Neural cell (in vitro differentiated cells): ENCODE data around the gene PRKCA. TPM values are rescaled to one million over a fixed set of nuclear protein-coding genes. Genes with fewer than 3 reads are reported as not detected.

Source experiments
- H2AFZ ChIP-seq: fragments of 200-600, 300-800 bp; sonication (generic), shearing (Covaris generic); 2 replicates; pipeline ENCODE4 v1.6.0; 2014; ENCODE audit warnings: low read depth, mild to moderate bottlenecking, antibody characterized with exemption, low read length, moderate library complexity
- H3F3A ChIP-seq: fragments of 200-600 bp; shearing (Covaris generic); 2 replicates; pipeline ENCODE4 v1.6.1; 2016; ENCODE audit warnings: mild to moderate bottlenecking, moderate library complexity, mixed read lengths, antibody characterized with exemption, low read length; ENCODE audit not compliant: insufficient read depth, poor library complexity, severe bottlenecking
- H3K27ac ChIP-seq: fragments of 200-600, 300-800 bp; sonication (generic), shearing (Covaris generic); 2 replicates; pipeline ENCODE4 v1.5.1; 2014; ENCODE audit warnings: mild to moderate bottlenecking, low read length, moderate library complexity
- H3K27me3 ChIP-seq: fragments of 300-800, 200-600 bp; sonication (generic), shearing (Covaris generic); 2 replicates; pipeline ENCODE4 v1.6.0; 2014; ENCODE audit warnings: mild to moderate bottlenecking, low read depth, low read length, moderate library complexity; ENCODE audit not compliant: insufficient read depth
- H3K36me3 ChIP-seq: fragments of 300-800, 200-600 bp; sonication (generic), shearing (Covaris generic); 2 replicates; pipeline ENCODE4 v1.5.1; 2014; ENCODE audit warnings: mild to moderate bottlenecking, antibody characterized with exemption, low read length, moderate library complexity; ENCODE audit not compliant: insufficient read depth
- H3K4me2 ChIP-seq: fragments of 300-800, 200-600 bp; sonication (generic), shearing (Covaris generic); 2 replicates; pipeline ENCODE4 v1.6.0; 2014; ENCODE audit warnings: mild to moderate bottlenecking, low read length
- H3K4me3 ChIP-seq: fragments of 300-800, 200-600 bp; sonication (generic), shearing (Covaris generic); 2 replicates; pipeline ENCODE4 v1.5.1; 2014; ENCODE audit warnings: mild to moderate bottlenecking, low read length, moderate library complexity
- H3K79me2 ChIP-seq: fragments of 200-600 bp; shearing (Covaris generic); replicated peaks from 2 replicates; pipeline ENCODE4 v1.6.0; 2014; ENCODE audit warnings: mild to moderate bottlenecking, low read length, moderate library complexity; ENCODE audit not compliant: insufficient read depth
- H3K9ac ChIP-seq: fragments of 300-800, 200-600 bp; sonication (generic), shearing (Covaris generic); 2 replicates; pipeline ENCODE4 v1.6.1; 2016; ENCODE audit warnings: mild to moderate bottlenecking, low read length, mixed read lengths
- H3K9me2 ChIP-seq: fragments of 200-600 bp; shearing (Covaris generic); 2 replicates; pipeline ENCODE4 v1.6.1; 2016; ENCODE audit warnings: mild to moderate bottlenecking, low read length, mixed read lengths; ENCODE audit not compliant: insufficient read depth
- H3K9me3 ChIP-seq: fragments of 200-600, 300-800 bp; sonication (generic), shearing (Covaris generic); 2 replicates; pipeline ENCODE4 v1.6.1; 2016; ENCODE audit warnings: mild to moderate bottlenecking, mixed run types, low read length, moderate library complexity, mixed read lengths
- H4K20me1 ChIP-seq: fragments of 200-600 bp; shearing (Covaris generic); 2 replicates; pipeline ENCODE4 v1.6.1; 2016; ENCODE audit warnings: mild to moderate bottlenecking, mixed run types; ENCODE audit not compliant: insufficient read depth
- CTCF ChIP-seq: fragments of 450-650 bp; IDR thresholded peaks from 2 replicates; pipeline ENCODE4 v1.5.1; 2014; ENCODE audit warnings: antibody characterized with exemption, mild to moderate bottlenecking, moderate library complexity; ENCODE audit not compliant: poor library complexity, severe bottlenecking
- EP300 ChIP-seq: fragments of 450-650 bp; conservative IDR thresholded peaks from 2 replicates; pipeline ENCODE4 v1.6.1; 2014; ENCODE audit warnings: antibody characterized with exemption, mild to moderate bottlenecking, moderate library complexity; ENCODE audit not compliant: poor library complexity, severe bottlenecking
- EZH2 ChIP-seq: fragments of 200-600, 300-800 bp; shearing (Covaris generic), sonication (generic); IDR thresholded peaks from 2 replicates; pipeline ENCODE4 v1.6.1; 2014; ENCODE audit warnings: antibody characterized with exemption, low read length, borderline replicate concordance, mild to moderate bottlenecking; ENCODE audit not compliant: insufficient read depth, poor library complexity, severe bottlenecking
- MXI1 ChIP-seq: fragments of 450-650 bp; conservative IDR thresholded peaks from 2 replicates; pipeline ENCODE4 v1.6.1; 2014; ENCODE audit warnings: antibody characterized with exemption, mild to moderate bottlenecking; ENCODE audit not compliant: poor library complexity, severe bottlenecking
- POLR2AphosphoS5 ChIP-seq: IDR thresholded peaks from 2 replicates; pipeline ENCODE4 v1.6.1; 2012
- RAD21 ChIP-seq: fragments of 450-650 bp; conservative IDR thresholded peaks from 2 replicates; pipeline ENCODE4 v1.6.1; 2014; ENCODE audit warnings: antibody characterized with exemption, mild to moderate bottlenecking, moderate library complexity
- REST ChIP-seq: IDR thresholded peaks from 2 replicates; pipeline ENCODE4 v1.6.1; 2012; ENCODE audit warnings: borderline replicate concordance
- SMC3 ChIP-seq: fragments of 450-650 bp; conservative IDR thresholded peaks from 2 replicates; pipeline ENCODE4 v1.6.1; 2014; ENCODE audit warnings: antibody characterized with exemption, mild to moderate bottlenecking, moderate library complexity; ENCODE audit not compliant: poor library complexity
- TAF1 ChIP-seq: IDR thresholded peaks from 2 replicates; pipeline ENCODE4 v1.6.1; 2012; ENCODE audit warnings: low read depth
- polyA plus RNA-seq: library from polyadenylated mRNA; depleted of rRNA; stranded (reverse); fragments of >200 nt; gene quantifications from 2 replicates; pipeline ENCODE4 v1.2.3, GENCODE V29; 2014

PRKCA gene
- polyA plus RNA-seq, 1 donor from 2014 or later, result 5.9 TPM

- no peaks in the 10 kb centered on the region for H3K36me3 ChIP-seq
Observed at GRCh38 chr17:66498580-66498979, 196.2 kb downstream of the PRKCA start.

GRCh38 chr17:66506641-66507040, 204.2 kb downstream of the PRKCA start:
- H3K9ac ChIP-seq, result no peak overlapping the region
- TF ChIP-seq POLR2AphosphoS5 (no peak), SMC3 (no peak), EP300 (no peak), CTCF (no peak), MXI1 (no peak), TAF1 (no peak)
- no peak overlapping the region for H2AFZ ChIP-seq
- H3F3A ChIP-seq, result no peaks in the 10 kb centered on the region
- H3K4me2 ChIP-seq, result no peak overlapping the region
- H3K79me2 ChIP-seq, result no peaks in the 10 kb centered on the region
- no peaks in the 10 kb centered on the region for H4K20me1 ChIP-seq
- no peaks in the 10 kb centered on the region for H3K36me3 ChIP-seq
- no peaks in the 10 kb centered on the region for H3K27me3 ChIP-seq
- H3K9me3 ChIP-seq, result no peaks in the 10 kb centered on the region
- no peak overlapping the region for H3K4me3 ChIP-seq
- H3K9me2 ChIP-seq, result no peaks in the 10 kb centered on the region
- H3K27ac ChIP-seq, result no peak overlapping the region

More at GRCh38 chr17:66498580-66498979, 196.2 kb downstream of the PRKCA start:
- no peaks in the 10 kb centered on the region for H4K20me1 ChIP-seq
- H3K79me2 ChIP-seq, result no peaks in the 10 kb centered on the region
- TF ChIP-seq REST (no peak), MXI1 (no peak), CTCF (no peak), RAD21 (no peak), EP300 (no peak), EZH2 (no peak), TAF1 (no peak), SMC3 (no peak), POLR2AphosphoS5 (no peak)
- H3K27me3 ChIP-seq, result no peaks in the 10 kb centered on the region
- H3K9me3 ChIP-seq, result no peaks in the 10 kb centered on the region
- no peak overlapping the region for H3K4me3 ChIP-seq
- H2AFZ ChIP-seq, result no peak overlapping the region
- H3K9ac ChIP-seq, result no peak overlapping the region
- H3K27ac ChIP-seq, result no peak overlapping the region
- H3F3A ChIP-seq, result no peaks in the 10 kb centered on the region
- no peak overlapping the region for H3K4me2 ChIP-seq
- H3K9me2 ChIP-seq, result no peaks in the 10 kb centered on the region
